Esophagus (tissue), 2 donors: ENCODE data around the gene OR10D3. TPM values are rescaled to one million over a fixed set of nuclear protein-coding genes. Genes with fewer than 3 reads are reported as not detected.

Experiments
- polyA plus RNA-seq, 2 donors: library from polyadenylated mRNA; stranded (reverse); fragments of 200-250 nt; gene quantifications; one replicate each; pipeline ENCODE4 v1.2.3, GENCODE V29; 2013
- donor health status: healthy with polysubstance abuse.
- donor health status: Bipolar disorder and iron deficiency.

Gene OR10D3
- polyA plus RNA-seq, 2 donors: not detected

Other genes with a start within 250 kb of the OR10D3 start
- not detected for gene OR4D5, start 243.7 kb upstream of the OR10D3 start, polyA plus RNA-seq
- not detected for gene OR6T1, start 239.5 kb upstream of the OR10D3 start, polyA plus RNA-seq
- gene OR10S1, start 205.6 kb upstream of the OR10D3 start, polyA plus RNA-seq: not detected
- gene OR10G6, start 188.2 kb upstream of the OR10D3 start, polyA plus RNA-seq: not detected
- not detected for gene OR10G4, start 170.3 kb upstream of the OR10D3 start, polyA plus RNA-seq
- gene OR10G9, start 160.3 kb upstream of the OR10D3 start, polyA plus RNA-seq: not detected
- gene OR10G8, start 156.5 kb upstream of the OR10D3 start, polyA plus RNA-seq: not detected
- not detected for gene OR10G7, start 142.0 kb upstream of the OR10D3 start, polyA plus RNA-seq
- gene VWA5A, start 67.9 kb upstream of the OR10D3 start, polyA plus RNA-seq: 1 to 10 TPM; 6.6 TPM
- not detected for gene OR8G1, start 57.8 kb downstream of the OR10D3 start, polyA plus RNA-seq
- gene OR8G5, start 73.0 kb downstream of the OR10D3 start, polyA plus RNA-seq: not detected
- gene OR8D1, start 130.6 kb downstream of the OR10D3 start, polyA plus RNA-seq: not detected
- gene OR8D2, start 136.9 kb downstream of the OR10D3 start, polyA plus RNA-seq: not detected
- gene OR8B2, start 201.2 kb downstream of the OR10D3 start, polyA plus RNA-seq: not detected
- gene OR8B3, start 215.7 kb downstream of the OR10D3 start, polyA plus RNA-seq: not detected
- gene OR8B4, start 241.5 kb downstream of the OR10D3 start, polyA plus RNA-seq: not detected